CD4-positive, alpha-beta T cell treated with Interleukin-6 for 4 hours (primary cell): Measurements from ENCODE around the gene CLIP4.

ENCODE experiments used
- DNase-seq: peaks from one replicate; pipeline ENCODE4 v3.0.0-alpha.2; 2020; ENCODE audit warnings: mixed read lengths

Gene CLIP4

DNA sequence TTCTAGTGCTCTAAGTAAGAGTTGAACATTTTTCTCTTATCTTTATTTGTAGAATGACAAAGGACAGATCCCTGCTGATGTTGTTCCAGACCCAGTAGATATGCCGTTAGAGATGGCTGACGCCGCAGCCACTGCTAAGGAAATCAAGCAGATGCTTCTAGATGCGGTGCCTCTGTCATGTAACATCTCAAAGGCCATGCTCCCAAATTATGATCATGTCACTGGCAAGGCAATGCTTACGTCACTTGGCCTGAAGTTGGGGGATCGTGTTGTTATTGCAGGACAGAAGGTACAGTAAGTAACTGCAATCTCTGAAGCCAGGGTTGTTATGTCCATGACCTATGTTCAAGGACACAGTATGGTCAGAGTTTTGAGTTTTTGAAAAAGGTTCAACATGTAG lies 28.4 kb downstream of the CLIP4 start:
- no peak for DNase-seq

GRCh38 chr2:29146197-29146596 lies 31.0 kb downstream of the CLIP4 start:
- DNase-seq = no peak

DNA sequence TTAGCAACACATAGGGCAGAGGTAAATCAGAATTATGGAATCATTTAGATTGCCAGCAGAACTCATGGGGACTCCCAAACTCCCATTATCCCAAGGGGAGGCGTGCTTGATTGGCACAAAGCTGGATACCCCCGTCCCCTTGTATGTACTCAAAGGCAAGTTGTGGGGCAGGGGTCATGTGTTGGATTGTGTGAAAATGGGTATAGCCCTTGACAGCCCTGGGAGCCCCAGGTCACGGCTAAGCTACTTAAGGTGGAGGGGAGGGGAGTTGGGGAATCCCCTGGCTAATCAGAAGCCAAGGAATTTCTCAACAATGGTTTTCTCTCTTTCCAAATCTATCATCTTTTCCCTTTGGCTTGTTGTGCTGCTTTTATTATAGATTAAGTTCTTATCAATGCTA lies 32.7 kb downstream of the CLIP4 start:
- no peak for DNase-seq

DNA sequence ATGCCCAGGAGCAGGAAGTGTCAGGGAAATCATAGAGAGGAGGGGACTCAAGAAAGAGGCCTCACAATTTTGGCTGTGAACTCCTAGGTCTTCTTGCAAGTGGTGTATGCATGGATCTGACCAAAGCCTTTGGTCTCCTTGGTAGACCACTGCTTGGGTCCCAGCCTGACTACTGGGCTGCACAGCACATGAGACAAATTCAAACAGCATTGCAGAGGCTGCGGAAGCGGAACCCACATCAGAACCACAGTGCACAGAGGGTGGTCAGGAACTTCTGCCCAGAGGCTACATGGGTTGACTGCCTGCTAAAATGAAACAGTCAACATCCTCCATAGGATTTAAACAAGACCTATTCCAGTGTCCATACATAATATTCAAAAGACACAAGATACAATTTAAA lies 39.4 kb downstream of the CLIP4 start:
- no peak for DNase-seq

DNA sequence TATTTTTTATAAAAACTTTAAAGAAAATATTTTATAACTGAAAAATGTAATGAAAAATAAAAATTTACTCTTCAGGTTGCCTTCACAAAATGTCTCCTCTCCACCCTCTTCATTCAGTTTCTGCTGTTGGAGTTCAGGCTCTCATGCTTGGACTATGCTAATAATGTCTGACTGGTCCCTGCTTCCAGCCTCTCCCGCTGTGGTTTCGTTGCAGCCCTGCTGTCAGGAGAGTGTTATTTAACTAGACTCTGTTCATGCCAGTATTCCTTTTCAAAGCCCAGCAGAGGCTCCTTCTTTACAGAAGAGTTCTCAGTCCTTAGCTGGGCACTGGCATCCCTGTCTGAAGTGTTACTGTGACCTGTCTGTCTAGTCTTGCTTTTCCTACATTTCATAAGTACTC lies 40.4 kb downstream of the CLIP4 start:
- DNase-seq = no peak

DNA sequence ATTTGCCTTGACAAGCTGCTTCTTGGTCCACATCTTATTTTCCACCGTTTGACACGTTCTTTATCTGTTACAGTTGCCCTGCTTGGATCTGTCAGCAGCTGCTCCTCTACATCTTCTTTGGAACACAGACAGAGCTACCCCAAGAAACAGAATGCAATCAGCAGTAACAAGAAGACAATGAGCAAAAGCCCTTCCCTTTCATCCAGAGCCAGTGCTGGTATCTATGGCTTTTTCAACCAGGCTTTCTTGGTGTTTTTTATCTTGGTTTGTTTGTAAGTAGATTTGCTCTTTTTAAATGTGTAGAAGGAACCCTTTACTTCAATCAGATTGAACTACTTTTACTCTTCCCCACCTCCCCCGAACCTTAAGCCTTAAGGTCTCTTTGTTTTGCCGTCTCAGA lies 41.9 kb downstream of the CLIP4 start:
- DNase-seq = no peak

GRCh38 chr2:29159125-29159524 lies 43.9 kb downstream of the CLIP4 start:
- no peak for DNase-seq

DNA sequence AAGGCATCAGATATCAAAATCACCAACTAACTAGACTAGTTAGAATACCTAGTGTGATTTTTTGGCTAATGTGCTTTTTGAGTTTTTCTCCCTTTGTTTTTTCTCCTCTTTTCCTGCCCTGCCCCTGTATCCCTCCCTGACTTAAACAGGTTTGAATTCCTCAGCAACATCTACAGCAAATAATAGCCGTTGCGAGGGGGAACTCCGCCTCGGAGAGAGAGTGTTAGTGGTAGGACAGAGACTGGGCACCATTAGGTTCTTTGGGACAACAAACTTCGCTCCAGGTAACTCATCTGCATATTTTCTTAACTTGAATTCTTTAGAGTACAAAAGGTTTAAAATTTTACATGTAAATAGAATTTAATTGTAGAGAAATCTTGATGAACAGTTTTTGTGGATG lies 45.0 kb downstream of the CLIP4 start:
- no peak for DNase-seq

DNA sequence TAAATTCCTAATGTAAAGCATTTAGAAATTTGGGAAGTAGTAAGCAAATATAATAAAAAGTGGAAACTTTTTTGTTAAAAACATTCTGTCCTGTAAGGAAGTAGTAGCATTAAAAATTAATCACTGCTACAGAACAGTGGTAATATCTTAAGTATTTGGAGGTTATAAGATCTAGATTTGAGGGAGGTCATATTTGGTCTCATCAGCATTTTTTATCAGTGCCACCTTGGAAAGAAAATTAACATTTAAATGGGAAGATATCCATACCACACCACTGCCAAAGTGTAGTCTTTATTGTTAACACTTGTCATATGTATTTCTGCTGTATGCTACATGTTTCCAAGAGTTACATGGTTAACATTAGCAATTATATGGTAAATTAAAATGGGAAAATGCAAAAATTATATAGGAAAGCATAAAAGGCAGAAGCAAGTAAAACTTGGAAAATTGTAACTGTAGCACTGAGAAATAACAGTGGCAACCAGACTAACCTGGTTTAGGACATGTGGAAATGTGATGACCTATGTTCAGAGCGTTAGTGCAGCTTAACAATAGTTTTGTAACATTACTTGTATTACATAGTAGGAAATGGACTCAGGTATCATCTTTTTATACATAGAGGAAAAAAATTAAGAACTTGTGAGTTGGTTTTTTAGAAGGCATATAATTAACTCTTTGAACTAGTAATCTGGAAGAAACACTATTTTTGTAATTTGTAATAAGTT lies 47.2 kb downstream of the CLIP4 start:
- no peak for DNase-seq

GRCh38 chr2:29164091-29164846 lies 49.1 kb downstream of the CLIP4 start:
- no peak for DNase-seq

DNA sequence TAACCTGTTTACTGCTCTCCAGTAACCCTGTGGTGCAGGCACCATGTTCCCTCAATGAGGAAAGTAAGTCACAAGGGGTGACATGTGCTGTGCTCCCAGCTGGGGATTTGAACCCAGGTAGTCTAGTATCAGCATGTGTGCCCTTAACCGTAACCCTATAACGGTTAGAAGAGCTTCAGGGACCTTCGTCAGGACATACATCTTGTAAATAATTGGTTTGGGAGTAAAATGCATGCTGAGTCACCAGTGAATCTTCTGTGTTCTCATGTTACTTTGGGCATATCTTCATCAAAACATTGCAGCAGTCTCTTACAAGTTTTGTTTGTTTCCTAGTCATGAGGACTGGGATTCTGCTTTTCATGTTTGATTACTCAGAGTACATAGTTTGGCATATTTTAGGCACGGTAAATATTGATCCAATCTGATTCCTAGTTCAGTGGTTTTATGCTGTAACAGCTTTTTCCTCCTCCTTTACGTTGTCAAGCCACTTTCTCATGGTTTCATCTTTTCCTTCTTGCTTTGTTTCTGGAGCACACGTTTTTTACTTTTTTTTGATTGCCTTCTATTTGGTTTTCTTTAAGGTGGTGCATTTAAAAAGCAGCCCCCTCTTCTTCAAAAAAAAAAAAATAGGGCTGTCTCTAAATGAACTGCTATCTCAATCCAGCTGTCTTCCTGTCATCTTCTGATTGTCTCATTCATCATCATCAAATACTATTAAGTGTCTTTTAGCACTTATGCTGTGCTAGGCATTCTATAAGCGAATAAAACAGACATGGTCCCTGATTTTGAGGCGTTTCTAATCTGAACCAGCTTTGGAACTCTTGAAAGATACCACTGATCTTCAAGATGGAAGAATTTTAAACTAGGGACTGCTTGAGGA lies 50.4 kb downstream of the CLIP4 start:
- DNase-seq = no peak

- DNase-seq = no peak
Observed at GRCh38 chr2:29166242-29167039, 51.2 kb downstream of the CLIP4 start.

DNA sequence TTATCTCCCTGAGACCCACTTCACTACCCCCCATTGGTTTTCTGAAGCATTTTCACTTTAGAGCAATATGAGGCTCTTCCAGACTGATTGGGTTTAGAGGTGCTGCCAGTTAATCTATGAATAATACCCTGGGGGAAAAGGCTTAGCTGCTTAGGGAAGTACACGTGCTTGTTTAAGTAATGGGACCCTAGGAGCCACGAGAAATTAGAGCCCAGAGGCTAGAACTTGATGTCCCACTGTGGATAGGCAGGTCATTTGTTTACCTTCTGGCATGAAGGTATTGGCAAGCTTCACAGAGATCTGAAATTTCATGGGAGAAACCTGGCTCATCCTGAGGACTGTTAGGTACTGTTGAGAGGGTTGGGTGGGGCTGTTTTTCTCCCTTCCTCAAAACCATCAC lies 59.7 kb downstream of the CLIP4 start:
- DNase-seq = no peak

- no peak for DNase-seq
Observed at GRCh38 chr2:29175338-29175737, 60.1 kb downstream of the CLIP4 start.

DNA sequence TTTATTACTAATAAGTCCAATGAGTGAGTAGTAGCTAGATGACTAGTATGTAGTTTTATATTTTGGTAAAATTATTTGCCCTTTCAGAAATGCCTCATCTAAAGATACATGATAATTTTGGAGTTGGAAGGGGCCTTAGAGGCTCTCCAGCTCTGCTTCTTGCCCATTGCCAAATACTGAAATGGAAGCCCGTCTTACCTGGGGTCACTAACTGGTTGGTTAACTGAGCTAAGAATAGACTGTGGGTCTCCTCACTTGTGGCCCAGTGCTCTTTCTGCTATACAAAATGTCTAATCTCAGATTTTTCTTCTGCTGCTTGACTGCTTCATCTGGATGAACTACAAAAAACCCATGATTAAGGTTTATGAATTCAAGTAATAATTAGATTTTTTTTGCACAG lies 67.1 kb downstream of the CLIP4 start:
- no peak for DNase-seq

DNA sequence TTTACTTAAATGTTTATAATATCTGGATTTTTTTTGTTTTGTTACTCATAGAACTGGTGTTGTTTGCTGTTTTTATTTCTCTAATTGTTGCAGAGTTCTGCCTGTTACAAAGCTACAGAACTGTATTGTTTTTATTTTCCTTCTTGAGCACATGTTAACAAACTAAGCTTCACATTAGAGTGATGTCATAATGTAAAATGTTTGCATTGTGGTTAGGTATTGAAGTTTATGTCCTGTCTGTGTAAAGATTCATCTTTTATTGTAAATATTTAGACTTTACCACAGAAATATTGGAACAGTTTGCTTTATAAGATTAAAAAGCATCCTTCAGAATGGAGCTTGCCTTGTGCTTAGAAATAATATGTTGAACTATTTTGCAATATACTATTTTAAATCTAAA lies 67.7 kb downstream of the CLIP4 start:
- no peak for DNase-seq

- no peak for DNase-seq
Observed at GRCh38 chr2:29184531-29184930, 69.3 kb downstream of the CLIP4 start.

DNA sequence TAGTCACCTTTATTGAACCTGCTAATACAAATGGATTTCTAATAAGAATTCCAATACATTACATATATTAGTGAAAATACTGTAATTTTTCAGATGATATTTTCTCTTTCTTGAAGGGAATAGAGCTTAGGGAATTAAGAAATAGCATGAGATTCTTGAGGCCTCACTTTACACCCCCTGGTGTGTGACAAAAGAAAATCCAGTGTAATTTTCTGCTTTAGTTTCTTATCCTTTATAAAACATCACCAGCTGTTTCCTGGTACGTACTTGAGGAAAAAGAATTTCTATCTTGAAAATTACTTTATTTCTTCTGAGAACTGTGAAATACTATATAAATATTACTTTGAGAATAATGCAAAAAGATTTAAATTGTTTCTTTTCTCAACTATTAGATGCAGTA lies 71.6 kb downstream of the CLIP4 start:
- DNase-seq = no peak

DNA sequence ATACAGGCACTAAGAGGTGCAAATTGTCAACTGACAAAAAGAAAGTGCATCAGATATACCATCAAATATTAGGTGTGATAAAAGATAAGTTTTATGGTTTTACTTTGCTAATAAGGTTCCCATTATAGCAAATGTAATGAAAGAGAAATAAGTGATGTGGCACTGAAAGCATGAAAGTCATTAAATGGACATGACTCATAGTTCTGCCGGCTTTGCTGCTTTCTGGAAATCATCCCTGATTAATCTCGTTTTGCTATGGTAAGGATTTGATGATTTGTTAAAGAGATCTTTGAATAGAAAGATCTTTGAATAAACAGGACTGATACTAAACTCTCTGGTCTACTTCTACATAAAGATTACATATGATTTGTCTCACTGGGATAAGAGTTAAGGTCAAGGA lies 72.7 kb downstream of the CLIP4 start:
- DNase-seq = no peak

DNA sequence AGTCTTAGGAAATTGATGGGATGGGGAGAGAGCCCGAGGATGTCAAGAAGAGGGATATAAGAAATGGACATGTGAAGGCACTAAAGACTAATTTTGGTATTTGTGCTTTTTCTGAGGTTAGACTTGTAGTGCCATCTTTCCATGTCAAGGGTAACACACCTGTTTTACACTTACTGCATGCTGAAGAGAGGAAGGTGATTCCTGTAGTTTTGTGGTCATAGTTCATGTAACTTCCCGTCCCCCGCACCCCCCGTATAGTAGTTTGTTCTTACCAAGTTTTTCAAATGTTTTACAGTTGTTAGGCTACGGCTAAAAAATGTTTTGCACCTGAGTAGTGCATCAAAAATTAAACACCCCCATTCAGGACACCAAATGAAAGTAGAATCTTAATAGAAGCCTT lies 73.8 kb downstream of the CLIP4 start:
- peak; percentile 53 for DNase-seq

- no peak for DNase-seq
Observed at GRCh38 chr2:29191817-29192216, 76.6 kb downstream of the CLIP4 start.

- DNase-seq = no peak
Observed at GRCh38 chr2:29192526-29192925, 77.3 kb downstream of the CLIP4 start.

DNA sequence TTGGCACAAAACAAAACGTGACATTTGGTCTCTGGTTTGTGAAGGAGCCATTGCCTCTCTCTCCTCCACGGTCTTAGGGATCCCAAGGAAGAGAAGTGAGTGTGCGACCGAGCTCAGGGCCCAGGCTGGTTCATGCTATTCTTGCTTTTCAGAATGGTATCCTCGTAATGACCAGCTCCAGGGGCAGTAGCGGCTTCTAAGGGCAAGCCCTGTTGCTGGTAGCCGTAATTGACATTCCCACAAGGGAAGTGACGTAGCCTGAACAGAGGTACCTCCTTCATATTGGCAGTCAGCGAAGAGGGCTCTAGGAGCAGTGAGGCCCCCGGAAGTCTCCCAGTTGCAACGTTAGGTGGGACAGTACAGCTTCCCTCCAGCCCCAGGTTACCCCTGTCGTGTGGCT lies 77.9 kb downstream of the CLIP4 start:
- no peak for DNase-seq
